HG03095 (cell line): Measurements from ENCODE around the gene MPEG1.
A peak's percentile ranks its signal among the peaks of the same experiment; 100 is the strongest.

ENCODE experiments used
- ATAC-seq: cut with Tn5 transposase; IDR thresholded peaks from one replicate; pipeline ENCODE4 v1.9.1; 2021; ENCODE audit warnings: moderate library complexity; ENCODE audit not compliant: unreplicated experiment

Gene MPEG1, protein sequence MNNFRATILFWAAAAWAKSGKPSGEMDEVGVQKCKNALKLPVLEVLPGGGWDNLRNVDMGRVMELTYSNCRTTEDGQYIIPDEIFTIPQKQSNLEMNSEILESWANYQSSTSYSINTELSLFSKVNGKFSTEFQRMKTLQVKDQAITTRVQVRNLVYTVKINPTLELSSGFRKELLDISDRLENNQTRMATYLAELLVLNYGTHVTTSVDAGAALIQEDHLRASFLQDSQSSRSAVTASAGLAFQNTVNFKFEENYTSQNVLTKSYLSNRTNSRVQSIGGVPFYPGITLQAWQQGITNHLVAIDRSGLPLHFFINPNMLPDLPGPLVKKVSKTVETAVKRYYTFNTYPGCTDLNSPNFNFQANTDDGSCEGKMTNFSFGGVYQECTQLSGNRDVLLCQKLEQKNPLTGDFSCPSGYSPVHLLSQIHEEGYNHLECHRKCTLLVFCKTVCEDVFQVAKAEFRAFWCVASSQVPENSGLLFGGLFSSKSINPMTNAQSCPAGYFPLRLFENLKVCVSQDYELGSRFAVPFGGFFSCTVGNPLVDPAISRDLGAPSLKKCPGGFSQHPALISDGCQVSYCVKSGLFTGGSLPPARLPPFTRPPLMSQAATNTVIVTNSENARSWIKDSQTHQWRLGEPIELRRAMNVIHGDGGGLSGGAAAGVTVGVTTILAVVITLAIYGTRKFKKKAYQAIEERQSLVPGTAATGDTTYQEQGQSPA

DNA sequence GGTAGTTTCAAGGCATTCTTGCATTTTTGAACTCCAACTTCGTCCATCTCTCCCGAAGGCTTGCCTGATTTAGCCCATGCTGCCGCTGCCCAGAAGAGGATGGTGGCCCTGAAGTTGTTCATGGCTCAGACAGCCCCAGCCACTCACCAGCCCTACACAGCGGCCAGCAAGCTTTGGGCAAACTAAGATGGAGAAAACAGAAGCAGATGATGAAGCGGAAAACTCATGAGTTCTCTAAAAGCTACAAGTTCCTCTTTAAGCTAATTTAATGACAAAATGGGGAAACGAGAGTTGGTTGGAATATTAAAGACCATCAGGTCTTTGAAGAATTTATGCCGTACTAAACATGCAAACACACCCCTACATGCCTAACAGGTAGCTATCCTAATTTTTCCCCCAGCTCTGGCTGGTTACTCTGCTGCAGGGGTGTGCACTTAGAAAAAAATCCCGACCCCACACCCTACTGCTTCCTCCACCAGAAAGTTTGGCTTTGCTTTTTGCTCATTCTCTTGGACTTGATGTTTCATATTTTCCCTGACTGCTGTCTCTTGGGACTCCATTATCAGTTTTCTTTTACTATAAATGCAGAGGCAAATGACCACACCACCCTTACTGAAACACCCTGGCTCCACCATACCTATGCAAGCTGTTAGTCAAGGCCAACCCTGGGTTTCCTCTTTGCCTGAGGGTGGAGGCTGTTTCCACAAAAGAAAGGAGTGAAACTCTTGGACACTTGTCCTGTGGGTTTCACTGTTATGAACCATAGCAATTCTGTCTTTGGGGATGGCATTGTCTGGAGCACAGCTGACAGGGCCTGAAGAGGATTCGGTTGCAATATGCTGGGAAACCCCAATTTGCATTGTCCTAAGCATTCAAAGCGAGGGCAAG is at the start of gene MPEG1:
Gene MPEG1, minus strand, starts transcription at position 184 of the 888 bp plus-strand sequence. Its CDS starts 62 bp downstream, at position 122.
- no peak for ATAC-seq

DNA sequence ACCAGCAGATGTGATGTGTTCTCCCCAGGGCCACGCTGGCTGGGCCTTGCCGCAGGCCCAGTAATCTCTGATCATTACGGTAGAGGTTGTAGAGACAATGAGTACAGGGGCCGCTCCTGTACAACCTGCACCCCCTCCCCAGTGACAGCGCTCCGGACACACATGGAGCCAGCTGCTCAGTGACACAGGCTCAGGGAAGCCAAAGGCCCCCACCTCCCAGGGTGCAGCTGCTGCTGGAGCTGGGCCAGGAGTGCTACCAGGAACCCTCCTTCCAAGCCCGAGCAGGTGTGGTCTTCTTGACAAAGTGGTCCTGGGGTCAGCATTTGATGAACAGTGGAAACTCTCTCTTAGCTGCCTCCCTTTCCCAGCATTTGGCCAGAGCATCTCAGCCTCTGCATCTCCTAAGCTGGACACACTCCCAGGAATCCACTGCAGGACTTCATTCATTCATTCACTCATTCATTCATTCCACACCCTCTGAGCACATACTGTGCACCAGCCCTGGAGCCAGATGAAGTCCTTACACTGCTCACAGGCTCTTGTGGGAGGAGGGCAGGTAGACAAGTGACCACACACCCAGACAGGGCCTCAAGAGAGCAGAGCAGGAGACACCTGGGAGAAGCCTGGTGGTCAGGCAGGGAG is 49.6 kb upstream of the MPEG1 start:
- ATAC-seq, result no peak

DNA sequence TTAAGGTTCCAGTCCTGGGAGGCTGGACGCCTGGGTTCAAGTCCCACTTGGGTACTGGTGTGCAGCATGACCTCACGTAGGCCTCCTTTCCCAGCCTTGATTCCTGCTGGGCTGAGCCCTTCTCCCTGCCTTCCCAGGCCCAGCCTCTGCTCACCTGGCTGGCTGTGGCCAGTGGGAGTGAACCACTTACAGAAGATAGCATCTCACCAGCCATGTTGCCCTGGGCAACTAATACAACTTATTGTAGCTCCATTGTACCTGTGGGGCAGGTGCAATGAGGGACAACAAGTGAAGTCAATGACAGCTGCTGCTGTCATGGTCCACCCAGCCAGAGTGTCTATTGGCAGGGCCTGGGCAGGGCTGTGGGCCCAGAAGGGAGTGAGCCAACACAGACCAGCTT is 48.4 kb upstream of the MPEG1 start:
- ATAC-seq, result no peak

DNA sequence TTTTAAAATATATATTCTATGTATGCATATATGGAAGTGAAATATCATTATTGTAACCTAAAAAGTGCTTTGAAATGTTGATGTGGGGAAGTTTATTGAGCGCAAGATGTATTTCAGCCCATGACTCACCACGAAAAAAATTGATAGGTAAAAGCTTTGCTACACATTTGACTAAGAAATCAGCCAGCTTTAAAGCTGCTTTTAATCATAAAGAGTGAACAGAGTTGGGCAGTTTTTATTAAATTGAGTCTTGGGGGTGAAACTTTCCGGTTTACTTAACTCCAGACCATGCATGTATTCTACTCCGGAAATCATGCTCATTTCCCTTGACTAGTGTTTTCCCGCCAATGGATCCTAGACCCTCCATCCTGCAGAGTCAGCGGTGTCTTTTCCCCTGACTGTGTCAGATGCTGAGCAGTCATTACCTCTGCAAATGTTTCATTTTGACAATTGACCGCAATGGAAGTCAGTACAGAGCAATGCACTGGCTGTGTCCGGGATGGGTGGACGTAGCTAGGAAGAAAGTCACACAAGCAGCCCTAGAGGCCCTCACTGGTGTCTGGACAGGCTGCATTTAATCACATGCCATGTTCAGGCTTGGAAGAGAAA is 47.2 kb upstream of the MPEG1 start:
- peak; percentile 59 for ATAC-seq

DNA sequence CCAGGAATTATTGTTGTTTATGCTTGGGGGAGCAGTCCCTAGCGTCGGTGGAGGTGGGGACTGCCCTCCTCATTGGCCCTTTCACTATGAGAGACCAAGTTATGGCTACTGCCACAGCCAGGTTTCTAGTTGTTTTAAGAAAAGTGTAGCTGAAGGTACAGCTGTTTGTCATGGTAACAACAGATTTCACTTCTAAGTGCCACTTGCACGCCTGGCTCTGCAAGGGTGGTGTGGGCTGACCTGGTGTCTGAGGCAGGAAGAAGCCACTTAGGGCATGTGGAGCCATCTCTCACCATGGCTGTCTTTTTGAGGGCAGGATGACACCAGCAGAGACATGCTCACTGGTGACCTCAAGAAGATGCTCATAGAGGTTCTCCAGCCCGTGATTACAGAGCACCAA is 46.3 kb upstream of the MPEG1 start:
- ATAC-seq, result no peak

DNA sequence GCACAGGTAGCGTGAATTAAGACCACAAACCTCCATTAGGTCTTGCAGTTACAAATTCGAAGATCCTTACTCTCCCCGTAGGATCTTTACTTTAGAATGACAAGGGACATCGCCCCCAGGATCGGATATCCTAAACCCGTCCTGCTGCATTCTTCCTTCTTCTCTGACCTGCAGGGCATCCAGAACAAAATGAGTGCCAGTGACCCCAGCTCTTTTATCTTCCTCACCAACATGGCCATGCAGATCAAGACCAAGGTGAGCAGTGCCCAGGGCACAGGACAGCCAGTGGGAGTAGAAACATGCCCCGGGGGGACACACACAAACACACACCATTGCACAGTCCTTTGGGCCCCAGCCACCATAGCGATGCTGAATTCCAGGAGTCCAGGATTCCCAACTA is 42.6 kb upstream of the MPEG1 start:
- ATAC-seq, result no peak

DNA sequence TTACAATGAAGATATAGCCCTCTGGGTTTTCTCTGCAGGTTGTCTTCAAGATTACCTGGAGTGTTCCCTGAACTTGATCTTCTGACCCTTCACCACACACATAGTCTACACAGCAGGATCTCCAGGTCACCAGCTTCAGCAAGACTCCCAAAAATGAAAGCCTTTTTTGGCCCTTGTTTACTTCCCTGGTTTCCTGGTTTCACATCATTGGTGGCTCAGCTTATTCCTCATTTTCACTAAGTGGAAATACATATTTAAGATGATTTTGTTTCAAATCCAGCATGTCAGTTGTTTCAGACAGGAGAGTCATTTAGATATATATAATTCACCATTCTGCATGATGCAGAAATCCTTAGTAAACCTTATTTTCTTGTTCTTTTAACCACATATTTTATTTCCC is 41.6 kb upstream of the MPEG1 start:
- ATAC-seq, result no peak

DNA sequence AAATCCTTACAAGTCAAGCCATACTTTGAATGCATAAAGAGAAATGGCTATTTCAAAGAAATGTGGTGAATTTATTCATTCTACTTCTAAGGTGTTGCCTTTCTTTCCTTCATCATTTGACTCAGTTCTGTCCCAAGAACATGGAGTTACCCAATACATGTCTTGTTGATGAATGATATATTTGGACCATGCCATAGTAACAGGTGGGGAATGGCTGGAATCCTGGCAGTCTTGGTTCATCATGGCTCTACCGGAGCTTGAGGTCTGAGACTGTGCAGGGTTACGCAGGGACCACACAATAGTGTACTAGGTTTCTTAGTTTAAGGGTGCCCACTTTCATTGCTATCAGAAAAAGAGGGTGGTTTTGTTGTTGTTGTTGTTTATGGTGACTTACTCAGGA is 40.3 kb upstream of the MPEG1 start:
- ATAC-seq, result no peak

DNA sequence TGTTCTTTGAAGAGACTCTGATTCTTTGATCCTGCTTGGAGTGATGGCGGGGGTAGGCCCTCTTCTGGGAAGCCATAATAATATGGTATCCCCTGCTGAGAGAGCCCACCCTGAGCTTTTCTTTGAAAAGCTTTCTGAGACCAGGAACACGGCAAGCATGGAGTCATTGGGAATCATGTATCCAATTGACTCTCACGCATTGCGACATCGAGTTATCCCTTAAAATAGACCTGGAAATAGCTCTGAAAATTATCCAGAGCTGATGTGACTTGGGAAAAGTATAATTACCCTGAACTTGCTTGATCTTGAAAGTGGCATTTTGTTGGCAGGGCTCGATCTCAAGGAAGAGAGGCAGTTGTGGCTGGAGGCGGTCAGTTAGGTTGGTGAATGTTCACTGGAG is 36.8 kb upstream of the MPEG1 start:
- no peak for ATAC-seq

DNA sequence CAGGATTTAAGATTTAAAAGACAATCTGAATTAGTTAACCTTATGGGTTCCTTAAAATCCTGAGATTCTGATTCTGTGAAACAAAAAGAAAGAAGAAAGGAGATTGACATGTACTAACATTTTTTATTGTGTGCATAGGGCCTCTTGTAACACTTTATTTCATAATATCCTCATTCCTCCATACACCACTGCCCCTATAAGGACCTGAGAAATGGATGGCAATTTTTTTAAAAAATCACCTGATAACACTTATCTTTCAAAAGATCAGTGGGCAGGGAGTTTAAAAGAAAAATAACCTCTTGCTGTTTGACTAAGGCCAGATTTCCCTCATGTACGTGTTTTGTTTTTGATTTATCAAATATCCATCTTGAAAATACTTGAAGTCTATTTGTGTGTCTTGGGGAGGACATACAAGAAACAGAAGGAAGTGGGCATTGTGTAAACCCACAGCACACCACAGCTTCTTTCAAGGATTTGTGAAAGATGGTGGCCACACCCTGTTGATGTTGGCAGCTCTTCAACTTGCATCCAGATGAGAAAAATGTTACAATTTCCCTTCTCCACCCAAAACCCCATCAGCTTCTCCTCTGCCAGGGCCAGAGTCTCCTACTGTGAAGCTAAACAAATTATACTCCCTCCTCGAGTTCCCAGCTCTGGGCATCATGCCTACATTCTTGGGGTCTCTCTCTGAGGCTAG is 35.0 kb upstream of the MPEG1 start:
- no peak for ATAC-seq

DNA sequence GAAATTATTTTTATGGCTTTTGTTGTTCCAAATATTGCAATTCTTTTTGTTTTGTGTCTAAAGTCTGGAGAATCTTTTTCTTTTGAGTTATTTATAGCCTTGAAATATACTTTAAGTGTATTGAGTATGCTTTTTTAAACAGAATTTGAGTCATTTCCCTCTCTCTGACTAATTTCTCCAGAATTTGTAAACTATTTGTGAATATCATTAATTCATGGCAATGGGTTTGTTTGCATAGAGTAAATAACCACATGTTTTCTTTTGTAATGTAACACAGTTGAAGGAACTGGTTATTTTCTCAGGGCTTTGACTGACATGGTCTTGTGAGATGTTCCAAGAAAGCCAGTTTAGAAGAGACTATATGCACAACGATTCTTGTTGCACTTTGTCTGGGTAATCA is 30.9 kb upstream of the MPEG1 start:
- ATAC-seq, result no peak

DNA sequence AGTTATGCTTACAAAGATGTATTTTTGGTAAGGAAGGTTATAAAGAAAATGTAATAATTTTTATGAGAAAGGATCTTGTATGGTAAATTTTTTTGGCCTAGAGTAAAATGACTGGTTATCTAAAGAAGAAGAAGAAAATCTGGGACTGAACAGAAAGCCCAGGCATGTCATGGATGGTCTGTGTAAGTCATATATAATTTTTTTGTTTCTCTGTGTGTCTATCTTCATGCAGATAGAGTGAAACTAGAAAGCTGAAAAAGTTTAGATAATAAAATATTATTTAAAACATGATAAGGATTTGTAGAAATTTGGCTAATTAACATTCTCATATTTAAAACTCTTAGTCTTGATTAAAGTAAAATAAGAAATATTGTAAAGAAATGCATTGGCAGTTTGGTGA is 27.6 kb upstream of the MPEG1 start:
- no peak for ATAC-seq

DNA sequence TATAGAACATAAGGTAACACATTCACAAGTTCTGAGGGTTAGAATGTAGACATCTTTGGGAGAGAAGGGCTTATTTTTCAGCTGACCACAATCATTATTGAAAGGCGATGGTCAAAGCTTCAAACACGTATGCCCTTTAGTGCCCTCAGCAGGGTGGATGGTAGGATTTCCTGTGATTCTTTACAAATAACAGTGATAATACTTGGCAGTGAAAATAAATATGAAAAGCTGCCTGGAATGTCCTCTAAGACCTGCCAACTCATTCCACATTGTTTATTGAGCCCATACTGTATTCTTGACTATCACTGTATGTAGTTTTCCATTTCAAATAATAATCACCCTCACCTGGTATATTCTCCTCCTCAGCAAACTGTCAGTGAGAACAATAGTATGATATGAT is 13.7 kb upstream of the MPEG1 start:
- no peak for ATAC-seq

DNA sequence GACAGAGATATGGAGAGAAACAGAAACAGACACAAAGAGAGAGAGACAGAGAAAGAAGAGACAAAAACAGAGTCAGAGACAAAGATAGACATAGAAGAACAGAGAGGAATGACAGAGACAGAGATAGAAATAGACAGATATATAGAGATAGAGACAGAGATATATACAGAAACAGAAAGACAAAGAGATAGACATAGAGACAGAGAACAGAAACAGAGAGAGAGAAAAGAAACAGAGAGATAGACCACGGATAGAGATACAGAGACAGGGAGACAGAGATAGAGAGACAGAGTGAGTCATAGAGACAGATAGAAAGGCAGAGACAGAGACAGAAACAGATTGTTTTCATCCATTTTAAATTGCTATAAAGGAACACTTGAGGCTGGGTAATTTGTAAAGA is 12.3 kb upstream of the MPEG1 start:
- peak; percentile 70 for ATAC-seq

DNA sequence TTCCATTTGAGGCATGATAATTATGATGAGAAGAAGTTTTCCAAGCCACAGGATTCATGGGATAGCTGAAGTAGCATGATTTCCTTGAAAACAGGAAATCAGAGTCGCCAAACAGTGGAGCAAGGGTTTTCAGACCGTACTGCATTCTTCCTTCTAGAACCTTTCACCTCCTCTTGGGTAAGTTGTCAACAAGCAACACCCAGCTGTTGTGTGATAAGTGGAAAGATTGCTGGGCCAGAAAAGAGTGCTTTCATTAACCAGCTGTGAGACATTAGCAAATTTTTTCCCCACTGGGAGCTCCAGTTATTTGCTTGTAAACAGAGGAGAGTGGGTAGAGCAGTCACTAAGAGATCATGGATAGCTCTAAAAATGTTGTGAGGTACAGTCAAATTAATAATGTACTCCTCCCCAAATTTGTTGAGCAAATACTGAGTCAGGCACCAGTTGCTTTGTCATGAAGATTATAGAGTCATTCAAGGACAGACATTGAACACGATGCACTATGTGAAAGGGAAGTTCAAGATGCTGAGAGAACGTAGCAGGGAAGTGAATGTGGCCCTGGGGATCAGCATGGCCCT is 11.7 kb upstream of the MPEG1 start:
- ATAC-seq, result peak; percentile 34

DNA sequence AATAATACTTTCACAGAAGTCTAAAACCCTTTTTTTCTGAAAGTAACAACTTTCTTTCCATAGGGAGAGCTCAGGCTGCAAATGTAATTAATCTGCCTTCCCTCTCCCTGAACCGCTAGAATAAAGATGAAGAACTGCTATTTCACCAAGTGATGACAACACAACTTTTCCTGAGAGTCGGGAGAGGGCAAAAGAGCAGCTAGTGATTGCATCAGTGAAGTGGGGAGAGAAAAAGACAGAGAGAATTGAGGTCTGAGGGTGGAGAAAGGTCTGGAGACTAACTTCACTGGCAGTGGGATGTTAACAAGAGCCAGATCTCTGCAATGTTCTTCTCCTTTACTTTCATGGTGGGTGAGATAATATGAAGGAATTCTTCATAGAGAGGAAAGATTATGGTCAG is 10.9 kb upstream of the MPEG1 start:
- ATAC-seq, result no peak

DNA sequence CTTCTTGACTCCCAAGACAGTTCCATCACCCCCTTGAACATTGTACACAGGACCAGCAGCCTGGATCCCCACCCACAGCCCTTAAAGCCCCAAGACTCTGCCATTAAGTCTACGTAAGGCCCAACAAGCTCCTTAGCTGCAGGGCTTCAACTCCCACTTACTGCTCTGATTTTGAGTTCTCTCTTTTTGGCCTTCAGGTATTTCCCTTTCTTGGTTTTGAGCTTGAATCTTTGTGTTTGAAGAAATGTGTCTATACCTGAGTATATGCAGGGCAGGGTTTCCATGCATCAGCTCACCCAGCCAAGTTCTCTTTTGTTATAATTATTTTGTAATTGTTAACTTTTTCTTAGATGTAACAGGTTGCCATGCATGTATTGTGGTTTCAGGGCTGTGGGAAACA is 10.4 kb upstream of the MPEG1 start:
- no peak for ATAC-seq

DNA sequence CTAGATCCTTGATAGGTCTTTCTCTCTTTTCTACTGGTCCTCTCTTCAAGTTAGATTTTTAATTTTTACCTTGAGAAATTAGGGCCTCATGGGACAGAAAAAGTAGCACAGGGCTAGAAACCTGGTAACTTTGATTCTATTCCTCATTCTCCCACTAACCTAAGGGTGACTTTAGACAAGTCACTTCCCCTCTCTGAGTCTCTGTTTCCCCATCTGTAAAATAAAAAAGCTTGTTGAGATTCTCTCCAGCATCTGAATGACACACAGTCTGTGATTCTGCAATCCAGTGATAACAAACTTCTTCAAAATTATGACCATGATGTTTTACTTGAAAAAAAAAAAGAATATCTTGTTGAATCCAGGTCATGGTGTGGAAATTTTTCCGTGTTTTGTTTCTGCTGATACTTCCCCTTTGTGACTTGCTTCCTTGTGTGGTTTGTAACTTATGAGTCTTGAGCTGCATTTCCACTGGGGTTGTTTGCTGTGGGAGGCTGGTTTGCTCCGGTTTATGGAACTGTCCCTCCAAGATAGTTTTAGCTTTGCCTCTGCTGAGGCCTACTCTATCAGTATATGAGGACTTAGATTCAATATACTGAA is 9.8 kb upstream of the MPEG1 start:
- ATAC-seq, result no peak

DNA sequence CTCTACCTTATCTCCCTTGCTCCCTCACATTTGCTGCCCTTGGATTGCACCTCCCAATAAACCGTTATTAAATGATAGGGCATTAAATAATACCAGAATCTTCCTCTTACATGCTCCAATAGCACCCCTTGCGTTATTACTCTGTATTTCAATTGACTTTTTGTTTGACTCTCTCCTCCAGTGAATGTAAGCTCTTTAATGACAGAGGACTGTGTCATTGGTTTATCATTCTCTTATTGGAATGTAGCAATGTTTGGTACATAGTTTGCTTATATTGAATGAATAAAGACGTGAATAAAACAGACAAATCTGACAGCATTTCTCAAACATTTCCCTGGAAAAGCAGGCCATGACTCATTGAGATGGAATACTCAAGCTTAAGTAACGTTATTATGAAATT is 8.7 kb upstream of the MPEG1 start:
- ATAC-seq, result no peak
